GM19397 (cell line): Measurements from ENCODE around the gene HYI.

Experiments
- ATAC-seq: cut with Tn5 transposase; IDR thresholded peaks from one replicate; pipeline ENCODE4 v1.9.1; 2021; ENCODE audit warnings: mild to moderate bottlenecking, moderate library complexity; ENCODE audit not compliant: unreplicated experiment

The HYI gene

GRCh38 chr1:43445606-43446387 is 7.9 kb downstream of the HYI start:
- no peak for ATAC-seq

GRCh38 chr1:43444836-43445235 is 8.9 kb downstream of the HYI start:
- ATAC-seq: no peak

- ATAC-seq: no peak
Measured at GRCh38 chr1:43444151-43444828, 9.4 kb downstream of the HYI start.

GRCh38 chr1:43443197-43443946 is 10.4 kb downstream of the HYI start:
- ATAC-seq: no peak

GRCh38 chr1:43442756-43443155 is 11.0 kb downstream of the HYI start:
- no peak for ATAC-seq

GRCh38 chr1:43441894-43442637 is 11.7 kb downstream of the HYI start:
- ATAC-seq: no peak

- ATAC-seq: no peak
Measured at GRCh38 chr1:43441166-43441893, 12.4 kb downstream of the HYI start.

GRCh38 chr1:43440358-43440757 is 13.4 kb downstream of the HYI start:
- no peak for ATAC-seq

GRCh38 chr1:43439781-43440180 is 13.9 kb downstream of the HYI start:
- no peak for ATAC-seq

- no peak for ATAC-seq
Measured at GRCh38 chr1:43438953-43439581, 14.7 kb downstream of the HYI start.

- no peak for ATAC-seq
Measured at GRCh38 chr1:43438576-43438952, 15.2 kb downstream of the HYI start.

- ATAC-seq: no peak
Measured at GRCh38 chr1:43438006-43438405, 15.7 kb downstream of the HYI start.

GRCh38 chr1:43437031-43437973 is 16.4 kb downstream of the HYI start:
- no peak for ATAC-seq

- ATAC-seq: no peak
Measured at GRCh38 chr1:43436371-43436770, 17.4 kb downstream of the HYI start.

GRCh38 chr1:43435146-43436145 is 18.3 kb downstream of the HYI start:
- ATAC-seq: no peak

- no peak for ATAC-seq
Measured at GRCh38 chr1:43434256-43434655, 19.5 kb downstream of the HYI start.

GRCh38 chr1:43432907-43433306 is 20.8 kb downstream of the HYI start:
- no peak for ATAC-seq
